Duodenal mucosa (tissue), 2 donors: Measurements from ENCODE around the gene MAML1.

Source experiments
- H3K27ac ChIP-seq: one replicate; pipeline ENCODE4 v1.7.0; 2013; ENCODE audit warnings: low read depth, low read length
- H3K27me3 ChIP-seq, 2 donors: one replicate each; pipeline ENCODE4 v1.7.0; 2013; ENCODE audit warnings: low read length in 2 of 2, control low read depth in 1 of 2; ENCODE audit not compliant: insufficient read depth in 2 of 2, control insufficient read depth in 1 of 2
- H3K36me3 ChIP-seq, 2 donors: one replicate each; pipeline ENCODE4 v1.7.0; 2013; ENCODE audit warnings: low read length in 2 of 2, control low read depth in 1 of 2; ENCODE audit not compliant: insufficient read depth in 2 of 2, control insufficient read depth in 1 of 2
- H3K4me1 ChIP-seq, 2 donors: one replicate each; pipeline ENCODE4 v1.7.0; 2013; ENCODE audit warnings: low read length in 2 of 2, control low read depth in 1 of 2; ENCODE audit not compliant: insufficient read depth in 2 of 2, control insufficient read depth in 1 of 2
- H3K4me3 ChIP-seq, 2 donors: one replicate each; pipeline ENCODE4 v1.7.0; 2013; ENCODE audit warnings: low read length in 2 of 2, low read depth in 1 of 2
- H3K9ac ChIP-seq, 2 donors: one replicate each; pipeline ENCODE4 v1.7.0; 2013; ENCODE audit warnings: low read length in 2 of 2, low read depth in 1 of 2
- H3K9me3 ChIP-seq, 2 donors: one replicate each; pipeline ENCODE4 v1.7.0; 2013; ENCODE audit warnings: low read length in 2 of 2, control low read depth in 1 of 2; ENCODE audit not compliant: control insufficient read depth in 1 of 2

Gene MAML1

DNA sequence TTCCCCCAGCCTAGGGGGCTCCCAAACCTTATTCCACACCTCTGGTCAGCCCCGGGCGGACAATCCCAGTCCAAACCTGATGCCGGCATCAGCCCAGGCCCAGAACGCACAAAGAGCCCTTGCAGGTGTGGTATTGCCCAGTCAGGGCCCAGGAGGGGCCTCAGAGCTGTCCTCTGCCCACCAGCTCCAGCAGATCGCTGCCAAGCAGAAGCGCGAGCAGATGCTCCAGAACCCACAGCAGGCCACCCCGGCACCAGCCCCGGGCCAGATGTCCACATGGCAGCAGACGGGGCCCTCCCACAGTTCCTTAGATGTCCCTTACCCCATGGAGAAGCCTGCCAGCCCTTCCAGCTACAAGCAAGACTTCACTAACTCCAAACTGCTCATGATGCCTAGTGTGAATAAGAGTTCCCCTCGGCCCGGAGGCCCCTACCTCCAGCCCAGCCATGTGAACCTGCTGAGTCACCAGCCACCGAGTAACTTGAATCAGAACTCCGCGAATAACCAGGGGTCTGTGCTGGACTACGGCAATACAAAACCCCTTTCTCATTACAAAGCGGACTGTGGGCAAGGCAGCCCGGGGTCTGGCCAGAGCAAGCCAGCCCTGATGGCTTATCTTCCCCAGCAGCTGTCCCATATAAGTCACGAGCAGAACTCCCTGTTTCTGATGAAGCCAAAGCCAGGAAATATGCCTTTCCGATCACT is 33.6 kb downstream of the MAML1 start:
- Histone ChIP-seq H3K9ac (no peak overlapping the region), H3K27me3 (no peaks in the 10 kb centered on the region), H3K4me3 (peak overlapping the region; percentile 4 to 28), H3K27ac (no peak overlapping the region), H3K4me1 (peaks cover 48% of the 10 kb centered on the region in 2 donors), H3K9me3 (no peaks in the 10 kb centered on the region), H3K36me3 (peaks cover 23 to 58% of the 10 kb centered on the region in 2 donors)

- Histone ChIP-seq H3K9ac (no peak overlapping the region), H3K4me1 (peaks cover 43 to 44% of the 10 kb centered on the region in 2 donors), H3K36me3 (peaks cover 30 to 65% of the 10 kb centered on the region in 2 donors), H3K9me3 (no peaks in the 10 kb centered on the region), H3K27me3 (no peaks in the 10 kb centered on the region), H3K27ac (no peak overlapping the region), H3K4me3 (peak overlapping the region; percentile 4 to 28)
Measured at GRCh38 chr5:179766726-179767455, 34.3 kb downstream of the MAML1 start.

- Histone ChIP-seq H3K4me3 (no peak overlapping the region), H3K36me3 (peaks cover 33 to 70% of the 10 kb centered on the region in 2 donors), H3K27ac (no peak overlapping the region), H3K9me3 (no peaks in the 10 kb centered on the region), H3K4me1 (peaks cover 36 to 37% of the 10 kb centered on the region in 2 donors), H3K27me3 (no peaks in the 10 kb centered on the region), H3K9ac (no peak overlapping the region)
Measured at GRCh38 chr5:179767496-179768100, 35.0 kb downstream of the MAML1 start.

DNA sequence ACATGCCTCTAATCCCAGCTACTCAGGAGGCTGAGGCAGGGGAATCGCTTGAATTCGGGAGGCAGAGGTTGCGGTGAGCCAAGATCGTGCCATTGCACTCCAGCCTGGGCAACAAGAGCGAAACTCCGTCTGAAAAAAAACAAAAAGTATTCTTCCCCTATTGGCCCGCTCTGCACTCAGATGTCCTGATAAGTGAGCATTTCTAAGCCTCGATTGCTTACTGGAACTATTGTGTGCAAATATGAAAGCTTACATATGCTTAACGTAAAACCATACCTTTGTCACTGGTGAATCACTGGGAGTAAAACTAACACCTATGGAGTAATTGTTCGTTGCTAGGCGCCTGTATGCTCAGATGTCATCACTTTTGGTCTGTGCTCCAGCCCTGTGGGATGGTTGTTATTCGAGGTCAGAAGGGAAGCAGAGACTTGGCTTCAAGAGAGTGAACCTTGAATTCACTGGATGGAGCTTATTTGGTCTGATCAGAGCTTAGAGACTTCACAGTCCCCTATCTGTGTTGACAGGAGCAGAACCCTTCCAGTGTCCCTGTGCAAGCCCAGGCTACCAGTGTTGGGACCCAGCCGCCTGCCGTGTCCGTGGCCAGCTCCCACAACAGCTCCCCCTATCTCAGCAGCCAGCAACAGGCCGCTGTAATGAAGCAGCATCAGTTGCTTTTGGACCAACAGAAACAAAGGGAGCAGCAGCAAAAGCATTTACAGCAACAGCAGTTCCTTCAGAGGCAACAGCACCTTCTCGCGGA is 35.9 kb downstream of the MAML1 start:
- Histone ChIP-seq H3K4me3 (no peak overlapping the region), H3K9me3 (no peaks in the 10 kb centered on the region), H3K27me3 (no peaks in the 10 kb centered on the region), H3K27ac (no peak overlapping the region), H3K36me3 (peaks cover 39 to 79% of the 10 kb centered on the region in 2 donors), H3K9ac (no peak overlapping the region), H3K4me1 (peaks cover 27 to 28% of the 10 kb centered on the region in 2 donors)

DNA sequence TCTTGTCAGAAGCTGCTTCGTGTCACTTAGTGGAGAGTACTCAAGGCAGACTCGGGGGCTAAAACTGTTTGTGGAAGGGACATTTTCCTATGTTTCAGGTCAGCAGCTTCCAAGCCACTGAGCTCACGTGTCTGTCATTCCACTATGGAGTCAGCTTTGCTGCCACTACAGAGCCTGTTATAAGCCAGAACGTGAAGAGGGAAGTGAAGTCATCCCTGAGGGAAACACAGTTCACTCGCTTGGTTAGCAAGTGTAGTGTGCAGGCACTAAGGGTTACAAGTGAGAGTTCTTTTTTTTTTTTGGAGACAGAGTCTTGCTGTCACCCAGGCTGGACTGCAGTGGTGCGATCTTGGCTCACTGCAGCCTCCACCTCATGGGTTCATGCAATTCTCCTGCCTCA is 36.6 kb downstream of the MAML1 start:
- no peak overlapping the region for H3K9ac ChIP-seq
- peaks cover 45 to 83% of the 10 kb centered on the region in 2 donors for H3K36me3 ChIP-seq
- H3K4me3 ChIP-seq, result no peak overlapping the region
- no peaks in the 10 kb centered on the region for H3K9me3 ChIP-seq
- no peaks in the 10 kb centered on the region for H3K27me3 ChIP-seq
- H3K27ac ChIP-seq, result no peak overlapping the region
- peaks cover 20 to 26% of the 10 kb centered on the region in 2 donors for H3K4me1 ChIP-seq

DNA sequence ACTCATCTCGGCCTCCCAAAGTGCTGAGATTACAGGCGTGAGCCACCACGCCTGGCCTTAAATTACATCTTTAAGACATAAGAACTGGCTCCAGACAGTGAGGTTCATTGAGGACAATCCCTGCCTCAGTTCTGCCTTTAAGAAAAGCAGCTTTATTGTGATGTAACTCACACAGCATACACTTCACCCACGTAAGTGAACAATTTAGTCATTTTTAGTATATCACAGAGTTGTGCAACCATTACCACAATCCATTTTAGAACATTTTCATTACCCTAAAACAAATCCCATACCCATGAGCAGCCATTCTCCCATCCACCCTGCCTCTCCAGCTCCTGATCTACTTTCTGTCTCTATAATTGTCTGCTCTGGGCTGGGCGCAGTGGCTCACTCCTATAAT is 37.2 kb downstream of the MAML1 start:
- Histone ChIP-seq H3K27ac (no peak overlapping the region), H3K9ac (no peak overlapping the region), H3K4me3 (no peak overlapping the region), H3K27me3 (no peaks in the 10 kb centered on the region), H3K36me3 (peaks cover 47 to 88% of the 10 kb centered on the region in 2 donors), H3K9me3 (no peaks in the 10 kb centered on the region), H3K4me1 (peaks cover 20 to 26% of the 10 kb centered on the region in 2 donors)

- Histone ChIP-seq H3K9me3 (no peaks in the 10 kb centered on the region), H3K4me1 (peaks cover 6 to 11% of the 10 kb centered on the region in 2 donors), H3K27me3 (no peaks in the 10 kb centered on the region), H3K27ac (no peak overlapping the region), H3K4me3 (no peak overlapping the region), H3K36me3 (peaks cover 48 to 88% of the 10 kb centered on the region in 2 donors), H3K9ac (no peak overlapping the region)
Measured at GRCh38 chr5:179771311-179771895, 38.8 kb downstream of the MAML1 start.

GRCh38 chr5:179772351-179772750 is 39.7 kb downstream of the MAML1 start:
- peaks cover 51 to 89% of the 10 kb centered on the region in 2 donors for H3K36me3 ChIP-seq
- peaks cover 0 to 3% of the 10 kb centered on the region in 2 donors for H3K4me1 ChIP-seq
- no peaks in the 10 kb centered on the region for H3K9me3 ChIP-seq
- H3K27ac ChIP-seq, result no peak overlapping the region
- H3K9ac ChIP-seq, result no peak overlapping the region
- H3K27me3 ChIP-seq, result no peaks in the 10 kb centered on the region
- H3K4me3 ChIP-seq, result no peak overlapping the region

DNA sequence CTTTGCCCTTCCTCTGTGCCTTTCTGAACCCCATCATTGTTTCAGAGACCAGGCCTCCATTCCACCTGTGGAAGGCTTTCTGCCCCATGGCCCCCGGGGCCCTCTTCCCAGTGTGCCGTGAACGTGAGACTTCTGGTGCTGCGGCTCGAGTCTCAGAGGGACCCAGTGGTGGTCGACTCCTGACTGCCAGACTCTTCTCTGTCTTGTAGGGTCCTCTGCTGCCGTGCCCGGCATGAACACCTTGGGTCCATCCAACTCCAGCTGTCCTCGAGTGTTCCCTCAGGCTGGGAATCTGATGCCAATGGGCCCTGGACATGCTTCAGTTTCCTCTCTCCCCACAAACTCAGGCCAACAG is 41.0 kb downstream of the MAML1 start:
- peaks cover 54 to 89% of the 10 kb centered on the region in 2 donors for H3K36me3 ChIP-seq
- no peaks in the 10 kb centered on the region for H3K27me3 ChIP-seq
- no peak overlapping the region for H3K9ac ChIP-seq
- H3K9me3 ChIP-seq, result no peaks in the 10 kb centered on the region
- no peaks in the 10 kb centered on the region for H3K4me1 ChIP-seq
- no peak overlapping the region for H3K4me3 ChIP-seq
- H3K27ac ChIP-seq, result no peak overlapping the region
